ENCODE data around the gene AIF1L.

AIF1L gene

GRCh38 chr9:131078427-131079366, 17.6 kb upstream of the AIF1L start:
- DNase-seq = no peak

GRCh38 chr9:131080589-131080988, 15.7 kb upstream of the AIF1L start:
- DNase-seq = no peak

GRCh38 chr9:131081868-131082267, 14.5 kb upstream of the AIF1L start:
- no peak for DNase-seq

- DNase-seq = no peak
Observed at GRCh38 chr9:131082774-131083512, 13.4 kb upstream of the AIF1L start.

- no peak for DNase-seq
Observed at GRCh38 chr9:131084661-131085369, 11.5 kb upstream of the AIF1L start.

GRCh38 chr9:131085370-131086122, 10.8 kb upstream of the AIF1L start:
- no peak for DNase-seq

GRCh38 chr9:131087354-131087893, 8.9 kb upstream of the AIF1L start:
- no peak for DNase-seq

- DNase-seq = no peak
Observed at GRCh38 chr9:131090025-131090787, 6.1 kb upstream of the AIF1L start.

GRCh38 chr9:131091352-131091992, 4.9 kb upstream of the AIF1L start:
- no peak for DNase-seq

GRCh38 chr9:131092030-131092429, 4.3 kb upstream of the AIF1L start:
- DNase-seq = no peak

GRCh38 chr9:131092548-131093440, 3.5 kb upstream of the AIF1L start:
- no peak for DNase-seq

GRCh38 chr9:131094015-131094414, 2.3 kb upstream of the AIF1L start:
- DNase-seq = no peak

GRCh38 chr9:131094622-131095021, 1.7 kb upstream of the AIF1L start:
- DNase-seq = no peak

- DNase-seq = no peak
Observed at GRCh38 chr9:131095666-131096268, 564 bp upstream of the AIF1L start.

GRCh38 chr9:131097126-131097947, 1.0 kb downstream of the AIF1L start:
- DNase-seq = no peak

GRCh38 chr9:131097948-131098278, 1.6 kb downstream of the AIF1L start:
- no peak for DNase-seq

- no peak for DNase-seq
Observed at GRCh38 chr9:131098391-131099101, 2.2 kb downstream of the AIF1L start.

GRCh38 chr9:131099102-131099606, 2.8 kb downstream of the AIF1L start:
- DNase-seq = no peak
